Erythroblast (primary cell): Measurements from ENCODE around the gene FANCE.
A peak's percentile ranks its signal among the peaks of the same experiment; 100 is the strongest.

Experiments used
- DNase-seq, 2 experiments: peaks; one replicate each; lab custom pipeline; 2025; lab: John Stamatoyannopoulos, UW
- GATA1 ChIP-seq: IDR thresholded peaks from 2 replicates; pipeline ENCODE4 v1.6.1; 2011; ENCODE audit warnings: low read depth, mild to moderate bottlenecking, control low read depth, low read length, moderate library complexity
- POLR2A ChIP-seq: IDR thresholded peaks from 2 replicates; pipeline ENCODE4 v1.6.1; 2011; ENCODE audit warnings: mild to moderate bottlenecking, low read length

Gene FANCE

GRCh38 chr6:35465646-35466045 lies 13.5 kb downstream of the FANCE start:
- no peak for TF ChIP-seq GATA1
- TF ChIP-seq POLR2A, result no peak
- no peak for DNase-seq

- DNase-seq, result peak; percentile 98
- TF ChIP-seq POLR2A, result peak; percentile 99
- TF ChIP-seq GATA1, result no peak
These were observed 16.2 kb downstream of the FANCE start, which contains the start of gene RPL10A for GRCh38 chr6:35468181-35468979. Gene RPL10A (plus strand): TSS chr6:35468401. CDS start chr6:35468435, 34 bp downstream.

DNA sequence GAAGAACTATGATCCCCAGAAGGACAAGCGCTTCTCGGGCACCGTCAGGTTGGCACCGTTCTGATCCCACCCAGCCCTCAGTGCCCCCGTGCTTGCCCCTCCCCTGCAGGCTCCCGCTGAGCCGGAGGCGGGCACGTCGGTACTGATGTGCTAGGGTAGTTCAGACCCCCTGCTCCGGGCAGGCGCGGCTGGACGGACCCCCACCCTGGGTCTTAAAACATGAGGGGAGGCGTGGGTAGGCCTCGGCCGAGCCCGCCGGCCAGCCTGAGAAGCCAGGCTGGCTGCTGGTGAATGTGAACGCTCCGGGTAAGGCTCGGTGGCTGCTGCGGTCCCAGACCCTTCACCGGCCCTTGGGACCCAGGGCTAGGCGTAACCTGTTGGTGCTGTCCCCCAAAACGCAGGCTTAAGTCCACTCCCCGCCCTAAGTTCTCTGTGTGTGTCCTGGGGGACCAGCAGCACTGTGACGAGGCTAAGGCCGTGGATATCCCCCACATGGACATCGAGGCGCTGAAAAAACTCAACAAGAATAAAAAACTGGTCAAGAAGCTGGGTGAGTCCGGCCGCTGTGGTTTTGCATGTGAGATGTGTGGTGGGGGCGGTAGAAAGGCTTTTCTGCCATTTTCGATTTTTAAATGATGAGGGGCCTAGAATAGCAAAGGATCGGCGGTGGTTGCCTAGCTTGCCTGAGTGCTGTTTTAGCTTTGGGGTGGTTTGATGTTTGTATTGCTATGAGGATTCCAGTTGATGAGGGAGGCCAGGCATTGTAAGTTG lies 17.0 kb downstream of the FANCE start:
- no peak for TF ChIP-seq GATA1
- no peak for TF ChIP-seq POLR2A
- DNase-seq, result peak; percentile 48 to 62

GRCh38 chr6:35469751-35470662 lies 17.9 kb downstream of the FANCE start:
- peak; percentile 32 to 47 for DNase-seq
- TF ChIP-seq GATA1, result no peak
- TF ChIP-seq POLR2A, result no peak

- TF ChIP-seq POLR2A (no peak), GATA1 (no peak)
- DNase-seq, result no peak
These were observed 18.6 kb downstream of the FANCE start for GRCh38 chr6:35470663-35471120.

DNA sequence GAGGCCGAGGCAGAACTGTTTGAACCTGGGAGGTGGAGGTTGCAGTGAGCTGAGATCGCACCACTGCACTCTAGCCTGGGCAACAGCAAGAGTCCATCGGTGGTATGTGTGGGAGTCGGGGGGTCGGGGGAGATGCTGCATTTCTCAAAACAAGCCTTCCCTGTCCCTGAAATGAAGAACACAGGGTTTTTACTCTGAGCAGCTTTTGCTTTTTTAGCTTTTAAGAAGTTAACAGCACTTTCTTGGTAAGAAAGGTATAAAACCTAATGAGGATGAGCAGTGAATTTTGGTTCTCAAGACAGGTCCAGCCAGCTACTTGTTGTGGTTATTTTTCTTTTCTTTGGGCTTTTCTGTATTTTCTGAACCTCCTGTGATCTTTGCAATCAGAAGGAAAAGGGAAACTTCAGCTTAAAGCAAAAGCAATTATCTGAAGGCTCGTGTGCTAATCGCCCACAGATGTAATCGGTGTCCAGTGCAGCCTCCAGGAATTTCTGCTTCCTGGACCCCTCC lies 19.8 kb downstream of the FANCE start:
- no peak for DNase-seq
- TF ChIP-seq POLR2A, result no peak
- no peak for TF ChIP-seq GATA1

DNA sequence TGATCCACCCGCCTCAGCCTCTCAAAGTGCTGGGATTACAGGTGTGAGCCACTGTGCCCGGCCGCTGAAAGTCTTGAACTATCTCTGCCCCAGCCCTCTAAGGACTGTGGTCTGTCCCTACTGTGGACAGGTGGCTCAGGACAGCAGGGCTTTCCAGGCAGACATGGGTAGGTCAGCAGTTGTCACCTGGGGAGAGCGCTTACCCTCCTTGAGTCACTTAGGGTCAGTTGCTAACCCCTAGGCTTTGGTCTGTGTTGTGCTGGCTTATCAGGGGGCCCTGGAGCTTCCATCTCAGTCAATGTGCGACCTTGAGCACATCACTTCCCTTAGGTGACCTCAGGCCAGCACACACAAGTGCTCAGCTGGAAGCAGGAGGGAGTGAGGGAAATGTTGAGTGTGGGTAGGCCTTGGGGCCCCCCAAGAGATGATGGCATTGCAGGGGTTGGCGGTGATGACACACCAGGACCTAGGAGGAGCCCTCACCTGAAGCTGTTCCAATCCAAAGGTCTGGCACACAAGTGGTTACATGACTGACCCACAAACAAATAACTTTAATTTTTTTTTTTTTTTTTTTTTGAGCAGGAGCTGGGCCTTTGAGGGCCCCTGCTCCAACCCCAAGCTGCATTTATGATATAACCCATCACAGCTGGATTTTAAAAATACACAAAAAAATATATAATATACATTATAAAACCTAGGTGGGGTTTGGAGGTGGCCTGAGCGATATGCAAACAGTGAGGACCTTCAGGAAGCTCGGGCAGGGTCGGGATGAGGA lies 21.1 kb downstream of the FANCE start:
- TF ChIP-seq GATA1 (no peak), POLR2A (no peak)
- no peak for DNase-seq

DNA sequence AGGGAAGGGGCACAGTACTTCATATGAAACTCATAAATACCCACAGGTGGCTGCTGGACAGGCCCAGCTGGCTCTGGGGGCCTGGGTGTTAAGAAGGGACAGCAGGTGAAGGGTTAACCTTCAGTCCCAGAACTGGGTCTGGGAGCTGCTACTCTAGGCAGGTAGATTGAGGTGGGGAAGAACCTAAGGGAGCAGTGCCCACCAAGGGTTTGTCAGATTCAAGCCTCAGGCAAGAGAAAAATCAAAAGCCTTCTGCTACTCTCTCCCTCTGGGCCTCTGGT lies 21.7 kb downstream of the FANCE start:
- TF ChIP-seq POLR2A (no peak), GATA1 (no peak)
- DNase-seq, result no peak

- no peak for DNase-seq
- TF ChIP-seq GATA1, result no peak
- TF ChIP-seq POLR2A, result peak; percentile 27
These were observed 22.2 kb downstream of the FANCE start for GRCh38 chr6:35474131-35474941.

DNA sequence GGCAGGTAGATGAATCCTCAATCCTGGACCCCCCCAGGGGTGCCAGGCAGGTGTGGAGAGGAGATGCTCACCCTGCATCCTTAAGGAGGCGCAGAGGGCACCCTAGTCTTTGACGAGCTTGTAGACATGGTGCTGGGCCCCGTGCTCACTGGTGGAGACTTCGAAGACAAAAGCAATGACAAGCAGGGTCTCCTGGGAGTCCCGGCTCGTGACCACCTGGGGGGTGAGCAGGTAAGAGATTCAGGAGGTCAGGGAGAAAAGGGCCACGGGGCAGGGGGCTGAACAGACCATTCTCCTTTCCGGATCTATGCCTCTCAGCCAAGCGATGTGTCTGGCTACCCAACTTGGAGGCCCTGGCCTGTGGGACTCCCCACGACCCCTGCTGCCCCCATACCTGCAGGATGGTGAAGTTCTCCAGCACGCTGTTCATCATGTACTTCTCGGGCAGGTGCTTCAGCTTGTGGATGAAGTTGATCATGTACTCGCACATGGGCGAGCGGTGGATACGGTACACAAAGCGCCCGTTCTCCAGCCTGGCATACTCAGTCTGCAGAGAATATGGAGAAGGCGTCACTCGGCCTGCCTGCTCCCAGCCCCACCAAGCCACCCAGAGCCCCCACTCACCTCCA lies 22.9 kb downstream of the FANCE start:
- TF ChIP-seq POLR2A (no peak), GATA1 (no peak)
- DNase-seq, result no peak

GRCh38 chr6:35475573-35475972 lies 23.4 kb downstream of the FANCE start:
- DNase-seq, result no peak
- no peak for TF ChIP-seq POLR2A
- no peak for TF ChIP-seq GATA1
